Measurements from ENCODE around the gene FKTN. TPM values are rescaled to one million over a fixed set of nuclear protein-coding genes. Genes with fewer than 3 reads are reported as not detected.

FKTN gene
- total and polyA plus RNA-seq, 9 of the 15 experiments (the other 6 are each of a cell fraction or from before 2014, with no cell fraction given), result 5.4 to 16.3 (median 10.4) TPM

GRCh38 chr9:105658351-105658750 is 100.4 kb downstream of the FKTN start:
- ATAC-seq, result no peak
- Histone ChIP-seq H3K36me3 (ENCODE audit: control insufficient read depth, insufficient read depth, low read length) (no peaks in the 10 kb centered on the region), H3K4me2 (ENCODE audit: insufficient read depth, low read length) (no peak overlapping the region), H3K4me1 (replicated peaks in 1 of 2; ENCODE audit: control insufficient read depth in 2 of 2, insufficient read depth in 2 of 2, low read length in 2 of 2) (peaks cover 11 to 13% of the 10 kb centered on the region in 2 experiments; a peak in 4 of 5 replicates), H3K9me1 (ENCODE audit: control insufficient read depth, insufficient read depth, low read length) (no peaks in the 10 kb centered on the region), H3K9ac (ENCODE audit: insufficient read depth in 1 of 2, low read depth in 2 of 2, low read length in 2 of 2) (no peak overlapping the region), H3K79me2 (ENCODE audit: control insufficient read depth, insufficient read depth, low read length) (no peaks in the 10 kb centered on the region), H3K9me3 (replicated peaks; ENCODE audit: control insufficient read depth, insufficient read depth, low read depth, low read length) (no peaks in the 10 kb centered on the region), H2AFZ (ENCODE audit: low read depth, low read length) (no peak overlapping the region), H3K27ac (ENCODE audit: extremely low read depth, low read depth, low read length) (no peak overlapping the region), H4K20me1 (replicated peaks; ENCODE audit: control insufficient read depth, insufficient read depth, low read length) (no peaks in the 10 kb centered on the region; the same call in 1 of the 2 replicates), H3K27me3 (ENCODE audit: control insufficient read depth in 2 of 2, insufficient read depth in 2 of 2, low read length in 2 of 2) (no peaks in the 10 kb centered on the region), H3K4me3 (no peak overlapping the region)
- intact Hi-C loops (cut with micrococcal nuclease), result loop anchor here (5.0 kb wide), 1 partner anchor 59 kb away; no protein-coding TSS in a partner anchor
- BruUV-seq (replicated peaks), result no TSS peak
- ChIA-PET CTCF (ENCODE audit: low intra/inter-chr PET ratio) (no interaction called here), POLR2A (interaction anchor here (0.9 to 1.7 kb wide), 3 partner anchors 11 to 158 kb away, joined by 3 to 6 read pairs (median 4); no protein-coding TSS in a partner anchor)
- 28% methylated on average over 2 of the region's 2 CpGs for WGBS (ENCODE audit: insufficient coverage, low coverage, missing lambda C conversion rate)
- in situ Hi-C loops (cut with MboI), result no loop called here
- FAIRE-seq, result no peak
- no peak for DNase-seq (ENCODE audit: extremely low read depth in 1 of 4, low spot score in 3 of 4)
- no peak for TF ChIP-seq STAT5A (IDR thresholded peaks at IDR 0.05; ENCODE audit: borderline replicate concordance, low read length)
- TF ChIP-seq HNRNPH1 (optimal IDR thresholded peaks at IDR 0.05; ENCODE audit: low read depth, low read length), result no peak
- TF ChIP-seq XRCC4 (IDR thresholded peaks at IDR 0.05; ENCODE audit: extremely low read depth, insufficient read depth, insufficient read length), result no peak
- TF ChIP-seq BRD4 (IDR thresholded peaks at IDR 0.05), result no peak
- no peak for TF ChIP-seq ZNF75A (CRISPR knock-in tag; IDR thresholded peaks at IDR 0.05)
- no peak for TF ChIP-seq ZNF3 (CRISPR knock-in tag; IDR thresholded peaks at IDR 0.05)
- TF ChIP-seq ETS2 (tag; IDR thresholded peaks at IDR 0.05; ENCODE audit: borderline replicate concordance, poor library complexity, severe bottlenecking), result no peak
- TF ChIP-seq ARID4B (CRISPR knock-in tag; IDR thresholded peaks at IDR 0.05), result no peak
- TF ChIP-seq MCM2 (IDR thresholded peaks at IDR 0.05; ENCODE audit: low read depth), result no peak
- no peak for TF ChIP-seq BRD9 (IDR thresholded peaks at IDR 0.05; ENCODE audit: low read depth, partially characterized antibody)
- TF ChIP-seq ZBTB5 (IDR thresholded peaks at IDR 0.05), result no peak
- TF ChIP-seq TCF3 (CRISPR knock-in tag; IDR thresholded peaks at IDR 0.05), result no peak
- no peak for TF ChIP-seq ZNF507 (tag; conservative IDR thresholded peaks at IDR 0.05)
- no peak for TF ChIP-seq ZFP91 (CRISPR knock-in tag; IDR thresholded peaks at IDR 0.05)
